HG03159 (cell line): ENCODE results near the gene PLVAP.

Experiments used
- ATAC-seq: cut with Tn5 transposase; IDR thresholded peaks from one replicate; pipeline ENCODE4 v1.9.1; 2021; ENCODE audit warnings: mild to moderate bottlenecking, moderate library complexity; ENCODE audit not compliant: unreplicated experiment

Gene PLVAP

GRCh38 chr19:17324357-17325114, 52.6 kb downstream of the PLVAP start:
- no peak for ATAC-seq

GRCh38 chr19:17323964-17324332, 53.2 kb downstream of the PLVAP start:
- ATAC-seq = no peak

GRCh38 chr19:17323300-17323963, 53.7 kb downstream of the PLVAP start:
- no peak for ATAC-seq

- ATAC-seq = no peak
Observed at GRCh38 chr19:17322854-17323253, 54.3 kb downstream of the PLVAP start.

GRCh38 chr19:17321655-17322489, 55.3 kb downstream of the PLVAP start:
- ATAC-seq = no peak

- no peak for ATAC-seq
Observed at GRCh38 chr19:17320435-17320834, 56.7 kb downstream of the PLVAP start.

GRCh38 chr19:17319473-17320238, 57.5 kb downstream of the PLVAP start:
- ATAC-seq = no peak

GRCh38 chr19:17318966-17319365, 58.2 kb downstream of the PLVAP start:
- no peak for ATAC-seq

- ATAC-seq = no peak
Observed at GRCh38 chr19:17314007-17314593, 63.0 kb downstream of the PLVAP start.

- ATAC-seq = no peak
Observed at GRCh38 chr19:17312189-17313113, 64.7 kb downstream of the PLVAP start.

- no peak for ATAC-seq
Observed at GRCh38 chr19:17311455-17312188, 65.5 kb downstream of the PLVAP start.

GRCh38 chr19:17309965-17310461, 67.1 kb downstream of the PLVAP start:
- ATAC-seq = no peak

GRCh38 chr19:17309198-17309964, 67.8 kb downstream of the PLVAP start, which contains the start of gene DDA1:
Gene DDA1, plus strand, starts transcription at chr19:17309563. Its CDS starts 92 bp downstream, at chr19:17309655.
- peak; percentile 67 for ATAC-seq

- ATAC-seq = no peak
Observed at GRCh38 chr19:17307876-17308377, 69.2 kb downstream of the PLVAP start.

GRCh38 chr19:17306285-17306714, 70.8 kb downstream of the PLVAP start:
- ATAC-seq = no peak

- ATAC-seq = peak; percentile 43
Observed at GRCh38 chr19:17305517-17306284, 71.4 kb downstream of the PLVAP start, which contains the start of gene MRPL34. Gene MRPL34, plus strand, starts transcription at chr19:17305872. Its CDS starts 21 bp downstream, at chr19:17305893.

GRCh38 chr19:17305216-17305516, 72.0 kb downstream of the PLVAP start:
- no peak for ATAC-seq
